Natural killer cell (primary cell): ENCODE results near the gene CDH12. TPM values are rescaled to one million over a fixed set of nuclear protein-coding genes. Genes with fewer than 3 reads are reported as not detected.
"Not testable (repeated sequence)": the region's sequence is repeated elsewhere in the genome, so short reads cannot be mapped to it uniquely, and the experiment has no call there.

Source experiments
- ATAC-seq, 3 donors: fragments of 150-1000 bp in 2 of 3; fragments of 200-7000 bp in 1 of 3; cut with Tn5 transposase; 1 replicate in 1 of 3; 2 replicates in 2 of 3; pipeline ENCODE4 v1.10.0; 2021; ENCODE audit warnings: mild to moderate bottlenecking in 2 of 3, moderate library complexity in 2 of 3
- DNase-seq, 2 donors: peaks; one replicate each; pipeline versions ENCODE4 v3.0.0 to v3.0.0-alpha.2; 2013 to 2021; ENCODE audit warnings: mixed read lengths in 1 of 2
- H3K27ac ChIP-seq: one replicate; pipeline ENCODE4 v1.5.1; 2013; ENCODE audit warnings: mild to moderate bottlenecking, low read length
- H3K27me3 ChIP-seq: one replicate; pipeline ENCODE4 v1.6.1; 2013; ENCODE audit warnings: low read length; ENCODE audit not compliant: control insufficient read depth, insufficient read depth
- H3K36me3 ChIP-seq: one replicate; pipeline ENCODE4 v1.6.1; 2013; ENCODE audit warnings: low read length; ENCODE audit not compliant: control insufficient read depth, insufficient read depth
- H3K4me1 ChIP-seq: one replicate; pipeline ENCODE4 v1.6.1; 2013; ENCODE audit warnings: low read length; ENCODE audit not compliant: control insufficient read depth, insufficient read depth
- H3K4me3 ChIP-seq: one replicate; pipeline ENCODE4 v1.5.1; 2013; ENCODE audit warnings: low read length
- H3K9me3 ChIP-seq: one replicate; pipeline ENCODE4 v1.6.1; 2013; ENCODE audit warnings: low read length; ENCODE audit not compliant: control insufficient read depth, insufficient read depth
- H3K27ac Mint-ChIP-seq, 2 donors: one replicate each; pipeline ENCODE4 v1.8.0; 2022; ENCODE audit warnings: mild to moderate bottlenecking in 2 of 2, mixed read lengths in 2 of 2, moderate library complexity in 1 of 2
- H3K27me3 Mint-ChIP-seq, 2 donors: one replicate each; pipeline ENCODE4 v1.8.0; 2022; ENCODE audit warnings: low read depth in 2 of 2, mixed read lengths in 2 of 2
- H3K36me3 Mint-ChIP-seq: one replicate; pipeline ENCODE4 v1.8.0; 2022; ENCODE audit warnings: mixed read lengths
- H3K4me1 Mint-ChIP-seq, 2 donors: one replicate each; pipeline ENCODE4 v1.8.0; 2022; ENCODE audit warnings: mixed read lengths in 2 of 2
- H3K4me3 Mint-ChIP-seq: one replicate; pipeline ENCODE4 v1.8.0; 2022; ENCODE audit warnings: mild to moderate bottlenecking, moderate library complexity, mixed read lengths
- H3K9me3 Mint-ChIP-seq, 2 donors: one replicate each; pipeline ENCODE4 v1.8.0; 2022; ENCODE audit warnings: mixed read lengths in 2 of 2
- CTCF ChIP-seq: fragments of 200-600 bp; IDR thresholded peaks from one replicate; pipeline ENCODE4 v1.8.0; 2022; ENCODE audit warnings: antibody characterized with exemption
- whole genome bisulfite sequencing: methylation state at CpG from one replicate; pipeline ENCODE4 v1.1.7; 2013; ENCODE audit warnings: missing lambda C conversion rate; ENCODE audit not compliant: insufficient coverage; 5-methylcytosine and 5-hydroxymethylcytosine counted together
- intact Hi-C: fragments of 100-400 bp; cut with micrococcal nuclease; formaldehyde crosslinking; loops from one replicate; pipeline ENCODE4 v1.14.2; 2022
- total RNA-seq, 4 donors: library from RNA; stranded (reverse); fragments of 120-200 nt in 1 of 4; gene quantifications; one replicate each; pipeline versions ENCODE4 v1.2.3 to v1.2.4, GENCODE V29; 2013 to 2022

The CDH12 gene
- total RNA-seq, 3 donors from 2014 or later (not counting 1 experiment from before 2014, with no cell fraction given), result not detected

- ATAC-seq, result no peak
- Mint-ChIP-seq H3K9me3 (peaks cover 12 to 23% of the 10 kb centered on the region in 2 donors), H3K36me3 (peaks cover 10% of the 10 kb centered on the region)
These were observed 575.0 kb downstream of the CDH12 start for GRCh38 chr5:22278164-22278563.

GRCh38 chr5:22277006-22277405, 576.1 kb downstream of the CDH12 start:
- Histone ChIP-seq H3K9me3 (no peaks in the 10 kb centered on the region), H3K4me3 (no peak overlapping the region), H3K36me3 (no peaks in the 10 kb centered on the region), H3K27ac (no peak overlapping the region), H3K27me3 (no peaks in the 10 kb centered on the region), H3K4me1 (no peaks in the 10 kb centered on the region)
- peaks cover 10% of the 10 kb centered on the region for H3K36me3 Mint-ChIP-seq
- ATAC-seq, result no peak
- H3K4me3 Mint-ChIP-seq, result no peak overlapping the region
- intact Hi-C loops, result no loop called here
- no peak overlapping the region for H3K27ac Mint-ChIP-seq
- WGBS, result 68% methylated on average over 4 of the region's 4 CpGs
- peaks cover 9 to 20% of the 10 kb centered on the region in 2 donors for H3K9me3 Mint-ChIP-seq
- DNase-seq, result no peak
- no peaks in the 10 kb centered on the region for H3K4me1 Mint-ChIP-seq
- no peak for TF ChIP-seq CTCF
- H3K27me3 Mint-ChIP-seq, result no peaks in the 10 kb centered on the region

More at GRCh38 chr5:22278164-22278563, 575.0 kb downstream of the CDH12 start:
- H3K4me3 Mint-ChIP-seq, result no peak overlapping the region
- no peak for TF ChIP-seq CTCF
- no peaks in the 10 kb centered on the region for H3K36me3 ChIP-seq
- H3K4me1 Mint-ChIP-seq, result no peaks in the 10 kb centered on the region
- DNase-seq, result no peak
- H3K27me3 ChIP-seq, result no peaks in the 10 kb centered on the region
- WGBS, result 73% methylated on average over 1 of the region's 1 CpG
- no peak overlapping the region for H3K4me3 ChIP-seq
- no peak overlapping the region for H3K27ac ChIP-seq
- intact Hi-C loops, result no loop called here
- no peak overlapping the region for H3K27ac Mint-ChIP-seq
- H3K4me1 ChIP-seq, result no peaks in the 10 kb centered on the region
- no peaks in the 10 kb centered on the region for H3K9me3 ChIP-seq
- H3K27me3 Mint-ChIP-seq, result no peaks in the 10 kb centered on the region

- H3K9me3 Mint-ChIP-seq, intact Hi-C loops, H3K4me3 Mint-ChIP-seq: not testable (repeated sequence)
These were observed 587.3 kb downstream of the CDH12 start for GRCh38 chr5:22265855-22266254.

GRCh38 chr5:22258139-22258538, 595.0 kb downstream of the CDH12 start:
- H3K27me3 Mint-ChIP-seq, result no peaks in the 10 kb centered on the region
- H3K4me3 ChIP-seq, result no peak overlapping the region
- no peaks in the 10 kb centered on the region for H3K36me3 Mint-ChIP-seq
- no peaks in the 10 kb centered on the region for H3K36me3 ChIP-seq
- H3K9me3 Mint-ChIP-seq, result peaks cover 6 to 8% of the 10 kb centered on the region in 2 donors
- no peaks in the 10 kb centered on the region for H3K9me3 ChIP-seq
- H3K4me3 Mint-ChIP-seq, result no peak overlapping the region
- no peak for ATAC-seq
- 66% methylated on average over 4 of the region's 5 CpGs for WGBS
- TF ChIP-seq CTCF, result no peak
- no peaks in the 10 kb centered on the region for H3K4me1 Mint-ChIP-seq
- no peaks in the 10 kb centered on the region for H3K27me3 ChIP-seq
- H3K27ac Mint-ChIP-seq, result no peak overlapping the region
- H3K27ac ChIP-seq, result no peak overlapping the region
- no peaks in the 10 kb centered on the region for H3K4me1 ChIP-seq
- no peak for DNase-seq
- intact Hi-C loops, result no loop called here

More at GRCh38 chr5:22265855-22266254, 587.3 kb downstream of the CDH12 start:
- not testable (repeated sequence) for H3K36me3 Mint-ChIP-seq, H3K9me3 ChIP-seq, H3K4me3 ChIP-seq, H3K27me3 Mint-ChIP-seq, H3K27ac Mint-ChIP-seq, ATAC-seq, H3K36me3 ChIP-seq, H3K27me3 ChIP-seq, H3K27ac ChIP-seq, H3K4me1 Mint-ChIP-seq, H3K4me1 ChIP-seq, DNase-seq
- WGBS, result 88% methylated on average over 6 of the region's 7 CpGs
